GM18508 (cell line): ENCODE measurements around the gene ADAM15.

Experiments
- ATAC-seq: cut with Tn5 transposase; IDR thresholded peaks from one replicate; pipeline ENCODE4 v1.9.1; 2021; ENCODE audit warnings: moderate number of reproducible peaks; ENCODE audit not compliant: insufficient read depth, unreplicated experiment

The ADAM15 gene

DNA sequence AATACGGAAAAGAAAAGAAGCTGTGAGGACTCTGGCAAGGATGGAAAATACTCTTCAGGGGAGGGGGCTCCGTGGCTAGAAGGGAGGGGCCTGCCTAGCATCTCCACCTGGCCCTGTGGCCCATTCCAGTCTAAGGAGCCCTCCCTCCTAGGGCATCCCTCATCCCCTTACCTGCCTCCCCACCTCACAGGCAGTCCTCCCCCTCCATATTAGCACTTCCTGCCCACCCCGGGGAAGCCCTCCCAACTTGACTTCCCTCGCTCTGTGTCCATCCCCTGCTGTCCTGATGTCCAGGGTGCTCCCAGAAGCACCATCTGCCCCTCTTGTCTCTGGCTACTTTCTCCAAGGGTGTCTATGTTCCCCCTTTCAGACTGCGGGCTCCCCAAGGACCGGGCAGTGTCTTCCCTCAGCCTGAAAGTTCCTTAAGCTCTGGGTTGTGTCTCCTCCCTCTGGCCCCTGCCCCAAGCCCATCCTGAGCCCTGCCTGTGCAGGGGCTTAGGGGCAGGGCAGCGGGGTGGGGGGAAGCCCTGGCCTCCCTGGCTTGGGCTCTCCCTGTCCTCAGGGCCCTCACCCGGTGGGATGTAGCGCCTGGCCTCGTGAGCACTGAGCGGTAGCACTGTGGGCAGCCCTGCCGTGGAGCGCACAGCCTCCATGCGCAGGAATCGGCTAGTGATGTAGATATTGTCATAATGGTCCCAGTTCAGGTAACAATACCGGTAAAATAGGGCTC, 21.4 kb upstream of the ADAM15 start:
- no peak for ATAC-seq

DNA sequence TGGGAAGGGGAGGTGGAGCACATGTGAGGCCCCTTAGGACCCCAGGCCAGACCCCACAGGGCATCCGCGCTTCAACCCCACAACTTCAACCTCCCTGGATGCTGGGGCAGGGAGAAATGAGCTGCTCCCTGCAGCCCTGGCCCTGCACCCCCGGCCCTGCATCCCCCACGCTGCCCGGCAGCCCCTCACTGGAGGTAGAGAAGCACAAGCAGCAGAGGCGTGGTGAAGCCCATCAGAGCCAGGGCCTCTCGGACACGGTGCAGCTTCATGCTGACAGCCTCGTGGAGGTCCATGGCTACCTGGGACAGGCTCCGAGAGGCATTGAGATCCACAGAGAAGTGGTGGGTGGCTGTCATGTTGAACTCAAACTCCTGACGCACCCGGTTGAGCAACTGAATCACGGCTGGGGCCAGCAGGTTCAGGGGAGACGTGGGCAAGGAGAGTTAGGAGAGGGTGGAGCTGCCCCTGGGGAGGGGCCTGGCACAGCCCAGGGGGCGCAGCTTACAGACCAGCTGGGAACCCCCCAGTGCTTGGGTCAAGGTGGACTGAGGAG, 20.8 kb upstream of the ADAM15 start:
- ATAC-seq: no peak

DNA sequence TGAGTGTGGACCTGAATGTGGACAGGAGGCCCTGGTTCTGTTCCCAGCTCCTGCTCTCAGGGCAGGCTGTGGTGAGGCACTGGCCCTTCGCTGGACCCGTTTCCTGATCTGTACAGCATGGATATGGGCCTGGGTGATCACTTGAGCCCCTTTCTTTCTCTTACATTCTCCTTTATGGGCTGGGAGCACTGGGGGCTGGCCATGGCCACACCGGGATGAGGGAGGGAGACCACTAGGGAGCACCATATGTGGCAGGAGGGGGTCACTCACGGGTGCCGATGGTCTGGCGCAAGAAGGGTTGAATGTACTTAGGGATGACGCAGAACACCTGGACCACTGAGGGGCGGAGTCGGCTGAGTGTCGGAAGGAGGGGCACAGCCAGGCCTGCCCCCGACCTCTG, 20.2 kb upstream of the ADAM15 start:
- ATAC-seq: no peak

DNA sequence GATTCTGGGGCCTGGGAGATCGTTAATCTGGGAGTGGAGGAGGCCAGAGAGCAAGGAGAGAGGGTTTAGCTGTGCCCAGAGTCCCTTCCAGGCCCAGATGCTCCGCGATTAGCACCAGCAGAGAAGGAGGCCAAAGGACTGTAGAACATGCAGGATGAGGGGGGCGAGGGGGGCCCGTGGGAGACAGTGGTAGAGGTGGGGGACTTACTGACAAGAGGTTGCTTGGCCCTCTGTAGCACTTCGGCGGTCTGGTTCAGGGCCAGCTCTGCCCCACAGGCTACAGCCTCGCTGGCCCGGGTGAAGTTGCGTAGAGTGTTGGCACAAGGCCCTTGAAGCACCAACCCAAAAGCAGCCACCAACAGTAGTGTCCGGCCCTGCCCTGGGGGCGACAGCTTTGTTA, 18.2 kb upstream of the ADAM15 start:
- no peak for ATAC-seq

DNA sequence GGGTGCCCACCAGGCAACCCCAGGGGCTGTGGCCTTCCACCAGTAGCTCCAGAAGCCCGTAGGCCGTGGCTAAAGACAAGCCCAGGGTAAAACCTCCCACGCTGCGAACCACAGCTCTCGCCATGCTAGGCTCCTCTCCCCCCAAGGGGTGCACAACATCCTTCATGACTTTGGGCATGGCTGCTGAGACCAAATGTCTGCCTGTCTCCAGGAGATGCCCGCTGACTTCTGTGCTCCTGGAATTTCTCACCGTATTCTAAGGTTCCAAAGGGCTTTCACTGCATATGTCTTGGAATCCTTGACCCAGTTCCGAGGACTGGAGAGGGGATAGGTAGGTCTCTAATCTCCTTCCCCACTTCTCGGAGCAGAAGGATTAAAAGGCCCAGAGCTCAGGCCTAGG, 17.6 kb upstream of the ADAM15 start, which contains the start of the genes DCST1 and DCST2:
Gene DCST1, plus strand, starts transcription at position 301 of the 400 bp plus-strand sequence. CDS start 213 bp downstream, outside the sequence.
Gene DCST2, minus strand, starts transcription at position 258 of the 400 bp plus-strand sequence. Its CDS starts 80 bp downstream, at position 178.
- no peak for ATAC-seq

DNA sequence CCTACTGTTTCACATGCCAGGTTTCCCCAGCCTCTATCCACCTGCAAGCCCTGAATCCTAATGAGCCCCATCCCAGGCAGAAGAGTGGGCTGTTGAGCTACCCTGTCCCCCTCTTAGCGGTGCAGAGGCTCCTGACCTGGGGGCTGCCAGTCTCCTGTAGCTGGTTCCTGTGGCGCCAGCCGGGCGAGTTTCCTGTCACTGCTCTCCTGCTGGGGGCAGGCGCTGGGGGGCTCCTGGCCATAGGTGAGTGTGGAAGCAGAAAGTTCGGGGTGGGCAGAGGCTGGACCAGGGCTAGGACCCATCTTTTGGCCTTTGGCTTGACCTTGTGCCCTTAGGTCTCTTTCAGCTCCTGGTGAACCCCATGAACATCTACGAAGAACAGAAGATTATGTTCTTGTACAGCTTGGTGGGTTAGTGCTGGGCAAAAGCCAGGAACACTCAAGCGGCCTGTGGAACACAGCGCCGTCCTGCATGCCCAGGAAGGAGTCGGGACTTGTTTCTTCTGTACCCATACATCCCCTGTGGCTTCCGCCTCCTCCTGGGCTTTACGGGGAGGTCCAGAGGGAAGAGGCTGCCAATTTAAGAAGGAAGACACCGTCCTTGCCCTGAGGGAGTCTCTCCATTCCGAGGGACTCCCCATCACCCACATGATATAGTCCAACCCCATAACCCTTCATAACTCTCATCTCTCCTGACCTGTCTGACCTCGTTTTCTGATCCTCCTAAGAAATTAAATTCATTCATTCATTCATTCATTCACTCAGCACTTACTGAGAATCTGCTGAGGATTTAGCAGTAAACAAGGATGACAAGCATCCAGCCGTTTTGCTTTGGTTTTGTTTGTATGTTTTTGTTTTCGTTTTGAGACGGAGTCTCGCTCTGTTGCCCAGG, 16.6 kb upstream of the ADAM15 start:
- no peak for ATAC-seq

DNA sequence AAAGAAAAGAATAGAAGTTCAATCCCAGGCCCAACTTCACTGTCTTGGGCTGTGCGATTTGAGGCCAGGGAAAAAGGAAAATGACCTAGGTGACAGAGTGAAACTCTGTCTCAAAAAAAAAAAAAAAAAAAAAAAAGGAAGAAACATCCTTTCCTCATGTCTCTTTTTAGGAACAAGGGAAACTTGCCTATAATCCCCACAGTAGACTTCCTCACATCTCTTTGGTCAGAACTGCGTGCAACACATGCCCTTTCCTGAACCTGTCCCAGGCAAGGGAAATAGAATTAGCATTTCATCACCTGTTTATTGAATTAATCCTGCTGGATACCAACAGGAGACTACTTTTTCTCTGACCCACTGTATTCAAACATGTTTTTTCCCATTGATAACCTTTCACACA, 15.2 kb upstream of the ADAM15 start:
- no peak for ATAC-seq

DNA sequence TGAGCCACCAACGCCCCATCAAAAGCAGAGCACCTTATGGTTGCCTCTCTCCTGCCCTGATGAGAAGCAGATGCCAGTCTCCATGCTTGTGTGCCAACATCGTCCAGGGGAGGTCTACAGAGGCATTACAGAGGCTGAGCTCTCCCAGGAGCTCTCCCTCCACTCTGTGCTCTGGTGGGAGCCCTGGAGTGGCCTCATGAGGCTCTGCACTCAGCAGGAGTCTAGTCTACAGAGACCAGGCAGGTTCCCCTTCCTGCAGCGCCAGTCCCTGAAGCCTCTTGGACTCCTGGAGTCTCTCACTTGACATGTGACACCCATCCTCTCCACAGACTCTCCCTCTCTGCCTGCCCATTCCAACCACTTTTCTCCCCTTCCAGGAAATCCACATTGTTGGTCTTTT, 14.1 kb upstream of the ADAM15 start:
- ATAC-seq: no peak

DNA sequence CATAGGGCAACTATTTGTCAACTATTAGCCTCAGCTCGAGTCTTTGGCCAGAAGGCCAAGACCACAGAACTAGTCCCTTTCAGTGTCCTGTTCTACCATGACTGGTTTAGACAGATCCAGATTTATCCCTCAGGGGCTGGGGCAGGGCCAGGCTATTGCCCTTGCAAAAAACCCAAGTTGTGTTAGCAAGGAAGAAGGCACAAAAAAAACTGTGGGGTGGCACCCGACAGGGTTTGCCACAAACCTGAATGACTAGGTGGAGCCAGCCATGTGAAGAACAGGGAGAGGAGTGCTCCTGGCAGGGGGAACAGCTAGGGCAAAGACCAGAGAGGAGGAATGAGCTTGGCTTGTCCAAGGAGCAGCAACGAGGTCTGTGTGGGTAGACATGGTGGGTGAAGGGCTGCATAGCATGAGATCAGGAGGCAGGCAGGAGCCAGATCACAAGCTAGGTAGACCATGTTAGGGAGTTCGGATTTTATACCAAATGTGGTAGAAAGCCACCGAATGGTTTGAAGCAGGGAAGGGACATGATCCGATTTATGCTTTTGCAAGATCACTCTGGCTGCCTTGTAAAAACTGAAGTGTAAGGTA, 13.2 kb upstream of the ADAM15 start:
- no peak for ATAC-seq

DNA sequence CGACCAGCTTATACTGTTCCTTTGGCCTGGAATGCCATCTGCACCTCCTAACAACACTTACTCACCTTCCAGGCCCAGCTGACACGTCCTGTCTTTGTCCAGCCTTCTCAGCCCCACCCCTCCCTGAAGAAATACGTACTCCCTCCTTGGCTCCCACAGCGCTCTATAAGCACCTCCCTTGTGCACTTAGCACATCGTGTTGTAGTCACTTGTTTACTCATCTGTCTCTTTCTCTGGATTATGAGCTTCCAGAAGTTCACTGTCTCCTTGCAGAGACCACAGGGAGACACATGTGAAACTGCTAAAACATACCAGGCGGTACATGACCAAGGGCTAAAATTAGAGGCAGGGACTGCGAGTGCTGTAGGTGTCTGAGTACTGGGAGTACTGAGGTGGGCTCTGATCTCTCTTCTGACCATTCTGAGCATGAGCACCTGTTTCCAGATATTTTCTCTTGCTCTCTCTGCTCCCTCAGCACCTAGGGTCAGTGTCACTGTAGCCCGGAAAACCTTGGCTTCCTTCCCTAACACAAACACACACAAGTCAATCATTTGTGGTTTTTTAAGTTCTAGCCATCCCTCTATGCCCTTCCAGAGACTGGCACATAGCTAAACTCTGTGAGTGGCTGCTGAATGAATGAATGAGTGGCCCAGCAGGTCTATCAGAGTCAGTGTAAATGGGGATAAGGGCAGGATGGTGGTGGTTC, 12.4 kb upstream of the ADAM15 start:
- no peak for ATAC-seq

DNA sequence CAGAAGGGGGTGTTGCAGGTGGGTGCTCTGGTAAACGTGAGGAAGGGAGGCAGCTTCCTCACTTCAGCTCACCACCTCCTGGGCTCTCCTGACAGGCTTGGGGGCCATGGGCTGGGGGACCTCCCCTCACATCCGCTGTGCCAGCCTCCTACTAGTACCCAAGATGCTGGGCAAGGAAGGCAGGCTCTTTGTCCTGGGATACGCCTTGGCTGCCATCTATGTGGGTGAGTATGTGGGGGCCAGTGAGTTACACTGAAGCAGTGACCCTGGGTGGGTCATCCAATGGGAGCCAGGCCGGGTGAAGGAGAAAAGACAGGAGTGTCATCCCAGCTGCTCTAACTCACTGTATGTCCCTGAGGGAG, 11.8 kb upstream of the ADAM15 start:
- ATAC-seq: no peak

DNA sequence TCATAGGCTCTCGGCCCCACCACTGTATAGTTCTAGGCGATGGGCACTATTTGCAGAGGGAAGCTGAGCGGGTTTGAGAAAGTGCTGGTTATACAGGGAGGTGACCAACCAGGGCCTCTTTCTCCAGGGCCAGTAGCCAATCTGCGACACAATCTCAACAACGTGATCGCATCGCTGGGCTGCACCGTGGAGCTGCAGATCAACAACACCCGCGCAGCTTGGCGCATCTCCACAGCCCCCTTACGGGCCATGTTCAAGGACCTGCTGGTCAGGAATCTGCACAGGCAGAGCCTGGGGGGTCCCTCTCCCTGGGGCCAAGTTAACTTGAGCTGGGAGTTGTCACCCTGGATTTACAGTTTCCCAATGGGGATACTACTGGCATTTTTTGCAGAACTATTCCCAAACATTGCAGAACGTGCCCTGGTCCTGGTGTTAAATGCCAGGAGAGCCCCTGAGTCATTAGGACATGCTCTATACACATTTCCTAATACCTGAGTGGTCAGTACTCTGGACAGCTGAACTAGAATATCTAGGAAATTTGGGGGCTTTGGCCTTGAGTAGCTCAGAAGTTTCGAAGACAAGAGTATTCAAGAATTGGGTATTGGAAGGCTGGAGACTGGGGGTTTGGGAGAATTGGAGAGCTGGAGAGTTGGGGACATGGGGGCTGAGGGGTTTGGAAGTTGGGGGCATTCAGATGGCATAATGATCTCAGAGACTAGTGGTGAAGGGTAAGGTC, 10.6 kb upstream of the ADAM15 start:
- no peak for ATAC-seq

DNA sequence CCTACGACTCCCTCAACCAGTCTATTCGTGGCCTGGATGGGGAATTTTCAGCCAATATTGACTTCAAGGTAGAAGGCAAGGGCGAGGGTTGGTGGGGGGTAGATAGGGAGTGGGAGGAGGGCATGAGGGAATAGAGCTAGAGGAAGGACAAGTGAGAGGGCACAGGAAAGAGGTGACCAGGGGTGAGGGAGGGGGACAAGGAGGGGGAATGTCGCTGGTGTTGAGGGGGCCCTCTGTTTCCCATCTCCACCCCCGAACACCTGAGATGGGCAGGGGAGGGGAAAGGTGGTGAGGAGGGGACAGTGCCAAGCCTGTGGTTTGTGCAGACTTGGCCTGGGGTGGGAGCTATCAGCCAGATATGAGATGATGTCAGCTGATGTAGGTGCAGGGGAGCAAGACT, 8.3 kb upstream of the ADAM15 start:
- no peak for ATAC-seq

DNA sequence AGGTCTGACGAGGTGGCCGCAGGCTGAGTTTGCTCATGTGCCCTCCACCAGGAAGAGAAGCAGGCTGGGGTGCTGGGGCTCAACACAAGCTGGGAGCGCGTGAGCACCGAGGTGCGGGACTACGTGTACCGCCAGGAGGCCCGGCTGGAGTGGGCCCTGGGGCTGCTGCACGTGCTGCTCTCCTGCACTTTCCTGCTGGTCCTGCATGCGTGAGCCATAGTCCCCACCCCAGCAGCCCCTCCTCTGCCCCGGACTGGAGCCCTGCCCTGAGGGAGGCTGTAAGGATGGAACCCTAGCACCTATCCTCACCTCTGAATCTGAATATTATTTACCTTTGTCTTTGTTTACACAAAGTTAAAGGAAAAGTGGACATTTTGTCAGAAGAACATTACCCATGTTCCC, 7.8 kb upstream of the ADAM15 start:
- ATAC-seq: no peak

DNA sequence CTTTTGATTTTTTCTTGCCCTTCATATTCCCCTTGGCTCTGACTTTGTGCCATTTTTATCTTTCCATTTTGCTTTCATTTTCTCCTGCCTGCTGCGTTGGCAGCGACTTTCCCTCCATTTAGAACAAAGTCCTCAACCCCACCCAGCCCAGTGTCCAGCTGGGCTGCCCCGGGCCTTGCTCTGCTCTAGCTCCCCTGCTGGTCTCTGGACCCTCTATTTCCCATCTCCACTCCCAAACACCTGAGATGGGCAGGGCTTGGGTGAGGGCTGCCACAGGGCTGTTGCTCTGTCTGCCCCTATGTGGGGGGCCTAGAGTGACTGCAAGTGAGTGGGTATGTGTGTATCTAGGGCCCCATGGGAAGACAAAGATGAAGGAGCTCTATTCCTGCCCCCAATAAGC, 7.3 kb upstream of the ADAM15 start:
- no peak for ATAC-seq

DNA sequence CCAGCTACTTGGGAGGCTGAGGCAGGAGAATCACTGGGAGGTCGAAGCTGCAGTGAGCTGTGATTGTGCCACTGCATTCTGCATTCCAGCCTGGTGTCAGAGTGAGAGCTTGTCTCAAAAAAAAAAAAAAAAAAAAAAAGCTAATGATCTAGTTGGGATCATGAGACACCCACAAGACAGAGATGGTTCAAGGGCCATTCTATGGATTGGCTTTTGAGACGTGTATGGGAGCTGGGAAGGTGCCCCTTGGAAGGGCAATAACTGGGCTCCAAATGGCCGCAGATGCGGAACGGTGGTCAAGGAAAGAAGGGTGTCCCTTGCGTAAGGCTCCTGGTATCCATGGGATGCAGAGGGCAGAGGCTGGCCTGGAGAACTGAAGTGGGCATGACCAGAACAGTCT, 6.8 kb upstream of the ADAM15 start:
- no peak for ATAC-seq

DNA sequence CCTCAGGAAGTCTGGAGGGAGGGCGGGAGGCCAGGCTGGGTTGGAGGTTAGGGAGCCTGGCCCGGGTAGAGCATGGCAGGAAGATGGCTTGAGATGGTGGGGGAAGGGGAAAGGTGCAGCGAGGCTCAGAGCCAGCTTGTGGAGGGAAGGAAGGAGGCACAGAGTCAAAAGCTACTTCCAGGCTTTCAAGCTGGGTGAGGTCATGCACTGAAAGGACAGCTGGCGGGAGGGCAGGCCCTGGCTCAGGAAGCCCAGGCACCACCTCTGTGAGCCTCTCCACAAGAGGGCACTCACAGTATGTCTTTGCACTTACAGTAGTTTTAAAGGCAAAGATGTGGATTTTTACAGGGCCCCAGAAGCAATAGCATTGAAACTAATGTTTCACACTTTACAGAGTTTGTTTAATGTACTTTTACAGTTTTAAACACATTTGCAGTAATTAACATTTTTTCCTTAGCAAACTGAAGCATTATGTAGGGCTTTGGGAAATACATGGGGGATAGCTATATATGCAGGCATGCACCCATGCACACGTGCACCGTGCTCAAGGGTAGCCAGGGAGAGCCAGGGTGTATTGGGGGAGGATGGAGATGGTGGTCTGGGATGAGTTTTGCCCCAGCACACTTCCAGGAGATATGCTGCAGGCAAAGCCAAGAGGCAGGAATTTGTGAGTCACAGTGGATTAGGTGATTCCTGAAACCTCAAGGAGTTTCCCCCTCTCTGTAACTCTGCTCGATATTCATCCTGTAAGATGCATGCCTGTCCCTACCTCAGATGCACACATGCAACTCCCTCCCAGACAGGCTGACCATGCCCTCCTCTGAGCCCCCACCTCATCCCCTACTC, 6.1 kb upstream of the ADAM15 start:
- ATAC-seq: no peak

DNA sequence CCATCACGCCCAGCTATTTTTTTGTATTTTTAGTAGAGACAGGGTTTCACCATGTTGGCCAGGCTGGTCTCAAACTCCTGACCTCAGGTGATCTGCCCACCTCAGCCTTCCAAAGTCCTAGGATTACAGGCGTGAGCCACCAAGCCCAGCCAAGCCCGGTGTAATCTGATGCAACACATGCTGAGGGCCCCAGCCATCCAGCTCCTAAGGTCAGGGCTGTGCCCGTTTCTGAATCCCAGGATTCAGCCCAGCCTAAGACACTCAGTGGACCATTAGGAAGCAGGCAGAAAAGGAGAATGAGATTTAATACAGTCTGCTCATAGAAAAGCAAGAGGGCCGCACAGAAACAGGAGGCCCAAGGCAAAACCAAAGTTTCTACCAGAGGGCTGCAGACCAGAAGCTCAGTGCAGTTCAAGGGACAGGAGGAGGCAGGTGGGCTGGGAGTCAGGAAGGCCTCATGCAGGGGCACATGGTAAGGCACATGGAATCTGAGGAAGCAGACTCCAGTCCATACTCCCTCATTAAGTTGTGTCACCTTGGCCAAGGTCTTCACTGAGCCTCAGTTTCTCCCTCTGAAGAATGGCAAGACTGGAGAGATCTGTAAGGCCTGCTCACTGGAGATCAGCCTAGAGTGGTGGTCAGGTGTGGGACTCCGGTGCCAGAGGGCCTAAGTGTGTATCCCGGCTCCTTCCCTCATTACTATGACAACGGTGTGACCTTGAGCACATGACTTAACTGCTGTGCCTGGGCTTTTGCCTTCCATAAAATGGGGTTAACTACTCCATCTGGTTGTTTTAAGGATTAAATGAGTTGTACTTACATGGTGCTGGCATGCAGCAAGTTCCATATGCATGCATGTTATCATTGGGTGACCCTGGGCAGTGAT, 2.4 kb upstream of the ADAM15 start:
- ATAC-seq: no peak
